HCEC 1CT (cell line): ENCODE results near the gene TRPV3.
"Not testable (repeated sequence)": the region's sequence is repeated elsewhere in the genome, so short reads cannot be mapped to it uniquely, and the experiment has no call there.

Experiments used
- DNase-seq: peaks from one replicate; pipeline ENCODE4 v3.0.0-alpha.2; 2017

The TRPV3 gene

DNA sequence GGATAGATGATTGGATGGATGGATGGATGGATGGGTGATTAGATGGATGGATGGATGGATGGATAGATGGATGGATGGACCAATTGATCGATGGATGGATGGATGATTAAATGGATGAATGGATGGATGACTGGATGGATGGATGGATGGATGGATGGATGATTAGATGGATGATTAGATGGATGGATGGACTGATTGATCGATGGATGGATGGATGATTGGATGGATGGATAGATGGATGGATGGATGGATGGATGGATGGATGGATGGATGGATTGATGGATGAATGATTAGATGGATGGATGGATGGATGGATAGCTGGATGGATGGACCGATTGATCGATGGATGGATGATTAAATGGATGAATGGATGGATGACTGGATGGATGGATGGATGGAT lies 38.1 kb downstream of the TRPV3 start:
- DNase-seq, result not testable (repeated sequence)

DNA sequence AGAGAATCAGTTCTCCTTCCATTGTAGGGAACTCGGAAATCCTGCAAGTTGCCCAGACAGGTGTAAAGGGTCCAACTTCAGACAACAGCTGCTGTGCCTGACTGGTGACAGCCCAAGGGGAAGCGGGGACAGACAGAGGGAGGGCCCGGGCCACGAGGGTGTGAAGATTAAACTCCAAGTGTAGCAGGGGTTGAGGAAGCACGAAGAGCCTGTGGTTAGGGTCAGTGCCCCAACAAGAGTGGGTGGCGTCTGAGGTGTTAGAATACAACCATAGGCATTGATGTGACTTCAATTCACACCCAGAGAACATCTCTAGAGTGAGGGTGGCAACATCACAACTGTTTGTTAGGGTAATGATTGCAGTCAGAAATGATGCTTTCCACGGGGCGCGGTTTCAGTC lies 42.7 kb downstream of the TRPV3 start:
- no peak for DNase-seq

DNA sequence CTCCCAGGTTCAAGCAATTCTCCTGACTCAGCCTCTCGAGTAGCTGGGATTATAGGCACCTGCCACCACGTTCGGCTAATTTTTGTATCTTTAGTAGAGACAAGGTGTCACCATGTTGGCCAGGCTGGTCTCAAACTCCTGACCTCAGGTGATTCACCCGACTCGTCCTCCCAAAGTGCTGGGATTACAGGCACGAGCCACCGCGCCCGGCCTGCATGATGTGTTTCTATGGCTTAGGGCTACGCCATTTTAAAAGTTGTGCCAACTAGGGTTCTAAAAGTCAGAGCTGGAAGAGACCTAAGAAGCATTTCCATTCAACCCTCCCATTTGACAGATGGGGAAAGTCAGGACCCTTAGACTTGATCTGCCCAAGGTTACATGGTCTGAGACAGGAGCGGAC lies 43.4 kb downstream of the TRPV3 start:
- DNase-seq, result not testable (repeated sequence)

DNA sequence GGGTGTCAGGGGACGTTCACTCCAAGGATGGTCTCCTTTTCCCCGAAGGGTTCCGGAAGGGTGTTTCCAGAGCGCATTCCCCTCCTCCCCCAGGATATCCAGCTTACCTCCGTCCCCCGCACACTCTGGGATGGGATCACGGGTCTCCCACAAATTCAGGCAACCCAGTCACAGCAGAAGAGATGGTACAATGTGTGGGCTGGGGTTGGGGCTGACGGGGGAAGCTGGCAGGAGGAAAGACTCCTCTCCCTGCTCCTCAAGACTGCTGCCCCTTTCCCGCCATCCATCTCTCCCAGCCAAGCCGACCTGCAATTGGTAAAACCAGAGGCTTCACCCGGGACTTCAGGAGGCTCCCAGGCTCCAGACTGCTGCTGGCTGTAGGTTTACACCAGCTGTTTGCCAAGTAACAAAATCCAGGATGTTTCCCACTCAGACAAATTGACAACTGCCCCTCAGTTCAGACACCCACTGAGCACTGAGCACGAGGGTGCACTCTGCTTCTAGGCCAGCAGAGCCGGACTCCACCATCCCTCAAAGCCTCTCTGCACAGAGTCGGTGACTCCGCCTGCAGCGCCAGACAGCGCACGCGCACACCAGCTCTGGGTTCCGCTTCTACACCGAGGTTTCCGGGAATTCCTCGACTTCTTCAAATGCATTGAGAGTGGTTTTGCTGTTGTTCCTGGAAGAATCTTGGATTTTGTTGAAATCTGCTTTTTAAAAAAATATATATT lies 44.1 kb downstream of the TRPV3 start:
- DNase-seq, result no peak

DNA sequence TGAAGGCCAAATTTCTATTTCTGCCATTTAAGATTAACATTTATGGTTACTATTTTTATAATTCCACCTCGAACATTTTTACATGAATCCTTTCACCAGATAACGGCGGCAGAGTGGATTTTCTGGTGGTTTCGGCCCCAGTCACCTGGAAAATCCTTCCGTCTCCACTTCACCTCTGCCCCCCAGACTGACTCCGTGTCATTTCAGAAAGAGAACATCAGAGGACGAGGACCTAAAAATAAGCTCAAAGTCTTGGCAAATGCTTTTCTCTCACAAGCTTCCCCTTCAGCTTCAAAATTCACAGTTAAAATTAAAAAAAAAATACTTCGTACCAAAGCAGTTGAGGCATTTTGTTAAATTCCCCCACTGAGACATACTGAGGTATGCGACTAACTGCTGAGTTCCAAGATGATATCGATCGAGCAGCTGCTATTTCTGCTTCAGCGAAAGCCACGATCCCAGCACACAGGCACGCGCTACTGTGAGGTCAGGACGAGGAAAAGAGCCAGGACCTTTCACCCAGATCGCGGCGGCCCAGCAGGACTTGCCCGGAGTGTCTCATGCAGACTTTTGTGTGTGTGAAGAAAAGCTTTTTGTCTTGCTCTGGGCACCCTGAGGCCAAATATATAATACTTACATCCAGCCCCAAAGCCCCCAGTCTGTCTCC lies 45.0 kb downstream of the TRPV3 start:
- DNase-seq, result no peak

DNA sequence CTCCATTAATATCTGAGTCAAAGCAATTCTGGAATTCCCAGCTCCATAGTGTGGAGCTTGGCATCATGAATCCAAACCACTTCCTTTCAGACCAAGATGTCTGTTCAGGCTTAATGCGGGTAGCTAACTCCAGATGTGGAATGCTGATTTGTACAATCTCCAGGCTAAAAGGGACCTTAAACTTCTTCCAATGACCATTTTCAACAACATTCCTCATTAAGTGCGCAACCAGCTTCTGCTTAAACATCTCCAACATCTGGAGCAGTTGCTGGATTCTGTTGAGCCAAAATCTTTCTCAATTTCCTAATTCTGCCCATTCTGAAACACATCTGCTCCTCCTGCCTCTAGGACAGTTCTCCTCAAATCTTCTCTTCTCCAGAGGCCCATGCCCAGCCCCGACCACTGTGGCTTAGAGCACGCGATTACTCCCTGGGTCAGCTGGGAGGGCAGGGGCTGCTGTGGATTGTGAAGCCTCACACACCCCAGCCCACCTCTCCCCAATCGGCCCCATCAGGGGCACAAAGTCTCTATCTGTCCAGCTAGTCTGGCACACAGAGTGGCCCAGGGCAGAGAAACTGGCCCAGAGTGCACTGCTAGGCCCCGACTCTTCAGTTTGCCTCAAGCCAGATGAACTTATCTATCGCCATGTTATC lies 45.6 kb downstream of the TRPV3 start:
- no peak for DNase-seq

DNA sequence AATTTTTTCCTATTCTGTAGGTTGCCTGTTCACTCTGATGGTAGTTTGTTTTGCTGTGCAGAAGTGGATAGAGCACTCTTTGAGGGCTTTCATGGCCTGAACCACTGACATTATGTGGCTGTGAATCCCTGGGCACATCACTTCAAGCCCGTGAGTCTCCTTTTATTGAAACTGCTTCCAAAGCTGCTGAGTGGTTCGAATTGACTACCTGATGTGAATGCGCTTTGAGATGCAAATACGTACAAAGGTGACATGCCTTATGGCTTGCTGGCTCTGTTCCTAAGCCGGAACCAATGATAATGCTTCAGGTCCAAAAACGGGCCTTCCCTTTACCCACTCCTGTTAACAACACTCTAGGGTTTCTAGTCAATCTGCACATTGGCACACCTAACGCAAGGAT lies 47.5 kb downstream of the TRPV3 start:
- no peak for DNase-seq

DNA sequence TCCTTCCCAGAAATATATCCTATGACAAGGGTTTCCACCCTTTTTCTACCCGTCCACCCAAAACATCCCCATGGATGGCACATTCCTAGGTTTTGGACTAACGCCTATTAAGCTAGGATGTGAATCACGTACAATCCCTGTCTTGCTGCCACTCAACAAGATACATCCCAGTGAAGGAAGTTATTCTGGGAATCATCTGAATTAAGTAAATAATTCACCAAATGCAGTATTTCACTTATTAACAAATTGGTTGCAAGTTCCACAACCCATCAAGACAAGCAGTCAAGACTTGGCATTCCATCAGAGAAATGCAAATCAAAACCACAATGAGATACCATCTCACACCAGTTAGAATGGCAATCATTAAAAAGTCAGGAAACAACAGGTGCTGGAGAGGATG lies 49.7 kb downstream of the TRPV3 start:
- no peak for DNase-seq

DNA sequence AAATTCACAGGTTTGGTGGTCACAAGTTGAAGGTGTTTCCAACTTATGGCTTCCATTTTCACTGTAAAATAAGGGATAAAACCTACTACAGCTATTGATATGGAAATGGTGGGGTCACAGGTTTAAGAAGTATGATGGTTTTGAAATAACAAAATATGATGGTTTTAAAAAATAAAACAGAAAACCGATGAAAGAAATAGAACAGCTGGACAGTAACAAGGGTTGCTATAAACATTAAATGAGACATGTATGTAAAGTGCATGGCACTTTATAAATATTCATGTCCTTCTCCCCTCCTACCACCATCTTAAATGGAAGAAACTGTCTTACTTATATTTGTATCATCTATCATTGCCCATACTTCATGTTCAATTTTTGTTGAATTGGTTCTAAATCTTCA lies 50.5 kb downstream of the TRPV3 start:
- DNase-seq, result no peak

DNA sequence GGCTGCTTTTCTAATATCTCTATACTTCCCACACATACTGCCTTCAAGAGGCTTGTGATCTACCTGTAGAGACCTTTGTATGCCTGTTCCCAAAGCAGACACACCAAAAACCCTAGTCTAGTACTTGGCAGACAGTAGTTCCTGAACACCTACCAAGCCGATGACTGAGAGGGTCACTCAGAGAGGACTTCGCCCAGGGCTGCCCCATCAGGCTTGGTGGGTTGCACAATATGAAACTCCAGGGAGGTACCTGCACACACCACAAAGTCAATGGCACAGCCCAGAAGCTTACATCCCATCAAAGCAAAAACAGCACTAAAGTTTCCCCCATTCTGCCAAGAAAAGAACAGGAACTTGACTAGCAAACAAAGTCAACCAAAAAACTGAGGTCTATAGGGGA lies 51.6 kb downstream of the TRPV3 start:
- DNase-seq, result no peak

DNA sequence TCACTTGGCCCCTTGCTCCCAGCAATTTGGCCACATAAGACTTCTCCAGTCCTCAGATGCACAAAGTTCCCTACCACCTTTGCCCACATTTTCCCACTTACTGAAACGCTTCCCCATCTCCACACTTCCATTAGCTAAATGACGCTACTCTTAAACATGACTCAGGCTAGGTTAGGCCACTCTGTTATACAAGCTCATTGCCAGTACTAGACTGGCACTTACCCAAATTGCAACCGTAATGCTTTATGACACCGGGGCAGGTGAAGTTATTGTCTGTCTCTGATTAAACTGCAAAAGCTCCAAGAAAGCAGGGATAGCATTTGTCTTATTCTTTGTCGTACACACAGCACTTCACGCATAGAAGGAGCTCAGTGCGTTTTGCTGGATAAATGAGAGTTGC lies 52.6 kb downstream of the TRPV3 start:
- no peak for DNase-seq

DNA sequence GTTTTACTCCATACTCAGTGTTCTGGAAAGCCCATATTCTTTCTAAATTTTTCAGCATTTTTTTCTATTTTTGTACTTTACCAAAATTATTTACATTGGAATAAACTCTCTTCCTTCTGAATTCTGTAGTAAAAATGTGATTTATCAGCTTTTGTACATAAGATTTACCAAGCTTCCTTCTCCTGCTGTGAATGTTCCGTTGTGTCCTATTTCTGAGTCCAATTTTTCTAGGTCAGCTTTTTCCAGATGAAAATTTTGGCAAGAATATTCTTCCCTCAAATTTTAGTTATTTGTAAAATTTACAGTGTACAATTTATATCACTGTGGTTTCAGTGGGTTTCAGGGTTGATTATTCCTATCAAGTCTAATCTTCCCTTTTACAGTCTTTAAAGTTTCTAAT lies 54.3 kb downstream of the TRPV3 start:
- no peak for DNase-seq

DNA sequence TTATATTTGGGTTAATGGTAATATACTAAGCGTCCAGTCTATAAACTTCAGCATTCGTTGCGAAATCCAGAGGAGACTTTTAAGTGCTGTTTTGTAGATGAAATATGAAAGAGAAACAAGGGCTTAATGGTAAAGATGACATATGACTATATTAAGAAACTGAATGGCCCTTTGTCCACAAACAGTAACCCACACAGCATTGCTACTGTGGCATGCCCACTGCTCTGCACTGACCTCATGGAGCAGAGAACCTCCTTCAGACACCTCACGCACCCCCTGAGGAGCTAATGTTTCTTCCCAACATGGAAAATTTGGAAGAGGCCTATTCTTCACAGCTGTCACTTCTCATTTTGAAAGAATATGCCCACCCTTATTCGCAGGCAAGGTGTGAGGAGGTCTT lies 55.1 kb downstream of the TRPV3 start:
- DNase-seq, result no peak

DNA sequence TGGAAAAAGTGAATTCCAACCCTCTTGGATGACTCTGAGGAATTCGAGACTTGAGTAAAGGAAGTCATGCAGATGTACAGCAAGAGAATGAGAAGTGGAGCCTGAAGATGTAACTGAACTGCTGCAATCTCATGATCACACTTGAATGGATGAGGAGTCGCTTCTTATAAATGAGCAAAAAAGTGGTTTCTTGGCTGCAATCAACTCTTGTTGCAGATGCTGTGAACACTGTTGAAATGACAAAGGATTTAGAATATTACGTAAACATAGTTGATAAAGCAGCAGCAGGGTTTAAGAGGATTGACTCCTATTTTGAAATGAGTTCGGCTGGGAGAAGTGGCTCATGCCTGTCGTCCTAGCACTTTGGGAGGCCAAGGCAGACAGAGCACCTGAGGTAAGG lies 56.3 kb downstream of the TRPV3 start:
- no peak for DNase-seq

DNA sequence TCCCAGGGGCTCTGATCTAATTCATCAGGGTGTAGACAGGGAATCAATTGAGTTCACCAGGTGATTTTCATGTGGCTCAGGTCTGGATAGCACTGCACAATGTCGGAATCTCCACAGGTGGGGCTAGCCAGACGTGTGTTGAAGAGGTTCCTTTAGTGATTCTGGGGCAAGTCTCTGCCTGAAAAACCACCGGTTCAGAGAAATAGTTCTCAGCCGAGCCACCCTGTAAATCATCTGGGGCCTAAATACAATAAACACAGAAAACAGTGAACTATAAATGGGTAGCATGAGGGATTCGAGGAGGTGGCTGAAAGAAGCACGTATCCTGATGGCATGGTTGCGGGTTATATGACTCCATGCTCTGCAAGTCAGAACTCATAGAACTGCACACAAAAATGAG lies 60.5 kb downstream of the TRPV3 start:
- no peak for DNase-seq

DNA sequence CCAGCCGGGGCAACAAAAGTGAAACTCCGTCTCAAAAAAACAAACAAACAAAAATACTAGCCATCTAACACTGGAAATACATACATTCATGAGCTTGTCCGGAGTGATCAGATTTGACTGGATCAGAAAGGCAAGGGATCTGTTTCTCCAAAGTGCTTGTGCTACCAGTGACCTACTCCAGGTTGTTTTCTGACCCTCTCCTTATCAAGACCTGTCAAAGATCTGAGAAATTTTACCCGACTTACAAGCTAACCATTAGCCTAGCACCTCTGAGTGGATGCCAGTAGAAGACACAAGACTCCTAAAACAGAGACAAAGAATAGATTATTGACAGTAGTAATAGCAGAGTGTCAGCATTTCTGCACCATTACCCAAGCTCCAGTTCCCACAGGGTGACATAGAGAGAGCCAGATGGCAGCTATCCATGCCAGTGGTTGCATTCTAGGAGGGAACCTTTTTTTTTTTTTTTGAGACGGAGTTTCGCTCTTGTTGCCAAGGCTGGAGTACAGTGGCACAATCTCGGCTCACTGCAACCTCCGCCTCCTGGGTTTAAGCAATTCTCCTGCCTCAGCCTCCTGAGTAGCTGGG lies 72.0 kb downstream of the TRPV3 start:
- no peak for DNase-seq

DNA sequence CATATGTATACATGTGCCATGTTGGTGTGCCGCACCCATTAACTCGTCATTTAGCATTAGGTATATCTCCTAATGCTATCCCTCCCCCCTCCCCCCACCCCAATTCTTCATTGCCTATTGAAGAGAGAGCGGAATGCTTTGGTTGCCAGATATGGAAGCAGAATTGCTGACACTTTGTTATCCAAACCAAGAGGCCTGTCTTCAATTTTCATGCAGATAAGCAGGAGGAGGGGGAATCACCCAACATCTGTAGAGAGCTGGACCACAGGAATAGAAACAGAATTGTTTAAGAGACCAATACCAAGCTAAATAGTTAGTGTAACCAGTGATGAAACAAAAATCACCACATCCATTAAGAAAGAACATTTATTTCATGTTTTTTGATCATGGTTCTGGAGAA lies 74.8 kb downstream of the TRPV3 start:
- DNase-seq, result no peak

DNA sequence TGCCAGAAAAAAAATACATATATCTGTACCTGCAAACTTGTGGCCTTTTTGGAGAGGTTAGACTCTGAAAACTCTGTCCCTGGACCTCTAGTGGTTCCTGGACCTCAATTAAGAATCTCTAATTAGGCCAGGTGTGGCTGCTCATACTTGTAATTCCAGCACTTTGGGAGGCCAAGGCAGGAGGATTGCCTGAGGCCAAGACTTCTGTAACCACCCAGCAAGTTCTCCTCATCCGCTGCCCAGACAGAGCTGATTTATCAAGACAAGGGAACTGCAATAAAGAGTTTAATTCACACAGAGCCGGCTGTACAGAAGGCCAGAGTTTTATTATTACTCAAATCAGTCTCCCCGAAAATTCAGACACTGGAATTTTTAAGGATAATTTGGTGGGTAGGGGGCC lies 77.6 kb downstream of the TRPV3 start:
- DNase-seq, result no peak

DNA sequence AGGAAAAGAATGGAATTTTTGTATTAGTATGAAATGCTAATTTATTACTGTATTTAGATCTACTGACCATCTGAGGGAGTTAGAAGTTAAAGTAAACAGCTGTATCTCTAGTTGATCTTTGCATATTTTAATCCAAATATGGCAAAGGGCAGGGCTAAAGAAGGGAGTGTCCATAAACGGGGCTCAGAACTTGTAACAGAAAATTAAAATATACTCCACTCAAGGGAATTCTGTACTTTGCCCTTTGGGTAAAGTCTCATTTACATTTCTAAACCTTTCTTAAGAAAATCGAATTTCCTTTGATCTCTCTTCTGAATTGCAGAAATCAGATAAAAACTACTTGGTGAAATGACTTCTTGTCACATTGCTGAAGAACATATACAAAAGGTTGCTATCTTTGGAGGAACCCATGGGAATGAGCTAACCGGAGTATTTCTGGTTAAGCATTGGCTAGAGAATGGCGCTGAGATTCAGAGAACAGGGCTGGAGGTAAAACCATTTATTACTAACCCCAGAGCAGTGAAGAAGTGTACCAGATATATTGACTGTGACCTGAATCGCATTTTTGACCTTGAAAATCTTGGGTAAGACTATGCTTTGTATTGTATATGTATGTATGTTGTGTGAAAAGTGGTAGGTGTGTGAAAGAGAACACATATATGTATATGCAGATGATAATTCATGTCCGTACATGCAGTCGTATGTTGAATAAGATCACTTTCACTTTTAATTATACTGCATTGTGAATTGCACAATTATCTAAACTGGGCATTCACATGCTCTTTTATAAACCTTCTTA lies 81.6 kb downstream of the TRPV3 start, which contains the start of gene ASPA:
Gene ASPA (plus strand): TSS at position 186 of the 799 bp plus-strand sequence. CDS start 163 bp downstream, at position 349.
- peak; percentile 64 for DNase-seq

DNA sequence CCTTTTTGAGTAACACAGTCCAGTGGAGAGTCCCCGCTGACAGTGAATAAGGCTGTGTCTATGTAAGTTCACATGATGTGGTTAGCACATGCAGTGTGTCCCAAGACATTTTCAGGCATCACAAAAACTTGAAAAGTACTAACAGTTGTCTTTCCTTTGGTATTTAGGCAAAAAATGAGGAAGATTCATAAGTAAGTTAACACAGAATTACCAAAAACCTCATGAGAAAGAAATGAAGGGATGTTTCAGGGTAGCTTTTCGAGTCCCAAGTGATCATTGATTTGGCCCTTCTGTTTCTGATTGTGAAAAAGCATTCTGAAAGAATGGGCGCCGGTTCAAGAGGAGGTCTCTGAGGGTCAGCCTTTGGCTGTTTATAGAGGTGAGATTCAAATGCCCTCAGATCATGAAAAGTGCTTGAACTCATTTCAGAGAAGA lies 82.3 kb downstream of the TRPV3 start:
- DNase-seq, result no peak

DNA sequence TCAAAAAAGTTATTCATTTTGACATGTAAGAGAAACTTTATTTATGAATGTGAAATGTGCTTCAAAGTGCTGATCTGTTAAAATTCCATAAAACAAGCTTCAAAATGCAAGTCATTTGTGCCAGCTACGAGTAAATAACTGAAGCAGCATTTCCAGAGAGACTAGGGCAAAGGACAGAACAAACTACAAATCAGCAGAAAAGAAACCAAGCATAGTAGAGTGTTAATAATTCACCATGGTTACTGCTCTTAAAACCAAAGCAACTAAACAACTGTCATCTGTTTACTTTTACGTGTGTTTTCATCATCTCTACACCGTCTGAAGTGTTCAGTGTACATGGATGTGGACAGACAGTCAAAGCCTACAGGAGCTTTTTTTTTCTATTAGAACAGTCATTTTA lies 83.4 kb downstream of the TRPV3 start:
- no peak for DNase-seq

DNA sequence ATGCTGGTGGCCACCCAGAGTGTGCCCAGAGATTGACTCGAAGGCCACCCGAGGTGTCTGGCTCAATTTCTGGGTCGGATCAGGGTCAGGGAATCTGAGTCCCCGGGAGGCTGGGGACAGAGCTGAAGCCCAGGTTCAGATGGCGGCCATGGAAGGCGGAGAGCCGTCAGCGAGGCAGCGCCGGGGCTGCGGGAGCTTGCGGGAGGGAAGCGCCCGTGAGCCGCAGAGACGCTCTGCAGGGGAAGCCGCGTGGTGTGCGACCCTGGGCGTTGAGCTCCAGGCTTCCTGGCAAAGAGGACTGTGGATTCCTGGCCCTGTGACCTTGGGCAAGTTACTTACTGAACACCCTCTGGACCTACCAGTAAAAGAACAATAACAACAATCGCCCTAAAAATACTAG lies 85.5 kb downstream of the TRPV3 start:
- DNase-seq, result no peak

DNA sequence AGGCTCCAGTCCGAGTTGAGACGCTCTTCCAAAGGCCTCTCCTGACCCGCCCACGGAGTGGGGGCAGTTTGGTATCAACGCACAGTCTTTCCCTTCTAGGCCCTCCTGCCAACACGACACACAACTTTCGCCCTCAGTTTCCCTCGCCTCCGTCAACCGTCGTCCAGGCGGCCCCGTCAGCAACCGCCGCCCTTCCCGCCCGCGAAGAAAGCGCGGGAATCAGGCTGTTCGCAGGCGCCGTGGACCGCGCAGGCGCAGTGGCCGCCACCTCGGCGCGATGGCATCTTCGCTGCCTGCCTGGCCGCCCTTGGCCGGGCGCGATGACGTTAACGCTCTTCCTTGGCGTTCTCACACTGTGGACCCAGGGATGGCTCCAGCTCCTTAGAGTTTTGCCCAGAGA lies 86.0 kb downstream of the TRPV3 start, which contains the start of gene SPATA22:
Gene SPATA22 (minus strand): TSS at position 221 of the 400 bp plus-strand sequence. CDS start 2,494 bp downstream, outside the sequence.
- no peak for DNase-seq
